Epidermal melanocyte (primary cell): ENCODE results near the gene HIP1R.
"Not testable (repeated sequence)": the region's sequence is repeated elsewhere in the genome, so short reads cannot be mapped to it uniquely, and the experiment has no call there.

Experiments
- DNase-seq: peaks from one replicate; pipeline ENCODE4 v3.0.0; 2011; ENCODE audit warnings: low spot score; ENCODE audit not compliant: insufficient read length

Gene HIP1R

GRCh38 chr12:122893208-122894153, 58.2 kb downstream of the HIP1R start:
- no peak for DNase-seq

- no peak for DNase-seq
These were observed 59.2 kb downstream of the HIP1R start for GRCh38 chr12:122894193-122895121.

- DNase-seq, result no peak
These were observed 60.1 kb downstream of the HIP1R start for GRCh38 chr12:122895320-122895703.

- peak; percentile 63 for DNase-seq
These were observed 60.7 kb downstream of the HIP1R start, which contains the start of gene VPS37B for GRCh38 chr12:122895704-122896636. VPS37B (minus strand) TSS chr12:122896124; CDS start chr12:122896062, 62 bp downstream.

GRCh38 chr12:122896662-122897061, 61.4 kb downstream of the HIP1R start:
- no peak for DNase-seq

GRCh38 chr12:122899887-122900286, 64.6 kb downstream of the HIP1R start:
- no peak for DNase-seq

- DNase-seq, result no peak
These were observed 67.8 kb downstream of the HIP1R start for GRCh38 chr12:122902854-122903692.

GRCh38 chr12:122903693-122904034, 68.4 kb downstream of the HIP1R start:
- DNase-seq, result no peak

GRCh38 chr12:122905258-122905657, 70.0 kb downstream of the HIP1R start:
- not testable (repeated sequence) for DNase-seq

GRCh38 chr12:122908915-122909314, 73.7 kb downstream of the HIP1R start:
- DNase-seq, result no peak

GRCh38 chr12:122909442-122910288, 74.4 kb downstream of the HIP1R start:
- DNase-seq, result no peak
